ENCODE results near the gene B4GALNT4.
"Not testable (repeated sequence)": the region's sequence is repeated elsewhere in the genome, so short reads cannot be mapped to it uniquely, and the experiment has no call there.

Gene B4GALNT4

GRCh38 chr11:358129-358800 lies 11.0 kb upstream of the B4GALNT4 start:
- no peak for DNase-seq (ENCODE audit: low spot score)

- DNase-seq (ENCODE audit: low spot score), result no peak
These were observed 10.1 kb upstream of the B4GALNT4 start for GRCh38 chr11:359181-359714.

GRCh38 chr11:360326-361280 lies 8.7 kb upstream of the B4GALNT4 start:
- no peak for DNase-seq (ENCODE audit: low spot score)

- DNase-seq (ENCODE audit: low spot score), result no peak
These were observed 6.5 kb upstream of the B4GALNT4 start for GRCh38 chr11:362642-363442.

GRCh38 chr11:363443-363805 lies 5.9 kb upstream of the B4GALNT4 start:
- not testable (repeated sequence) for DNase-seq (ENCODE audit: low spot score)

GRCh38 chr11:363948-364761 lies 5.1 kb upstream of the B4GALNT4 start:
- no peak for DNase-seq (ENCODE audit: low spot score)

- no peak for DNase-seq (ENCODE audit: low spot score)
These were observed 4.1 kb upstream of the B4GALNT4 start for GRCh38 chr11:364991-365725.

GRCh38 chr11:365831-366230 lies 3.5 kb upstream of the B4GALNT4 start:
- DNase-seq (ENCODE audit: low spot score), result no peak

GRCh38 chr11:367956-368413 lies 1.3 kb upstream of the B4GALNT4 start:
- DNase-seq (ENCODE audit: low spot score), result no peak

- DNase-seq (ENCODE audit: low spot score), result no peak
These were observed 624 bp upstream of the B4GALNT4 start for GRCh38 chr11:368414-369335.

- DNase-seq (ENCODE audit: low spot score), result peak; percentile 74
These were observed 1.0 kb downstream of the B4GALNT4 start for GRCh38 chr11:370070-370941.

- DNase-seq (ENCODE audit: low spot score), result no peak
These were observed 1.8 kb downstream of the B4GALNT4 start for GRCh38 chr11:371051-371450.

GRCh38 chr11:371716-372590 lies 2.7 kb downstream of the B4GALNT4 start:
- DNase-seq (ENCODE audit: low spot score), result no peak

GRCh38 chr11:372809-373715 lies 3.8 kb downstream of the B4GALNT4 start:
- no peak for DNase-seq (ENCODE audit: low spot score)

- DNase-seq (ENCODE audit: low spot score), result no peak
These were observed 4.6 kb downstream of the B4GALNT4 start for GRCh38 chr11:373716-374551.
